UCSD-AML1 (cell line): ENCODE measurements around the gene TCL1A.
"Not testable (repeated sequence)": the region's sequence is repeated elsewhere in the genome, so short reads cannot be mapped to it uniquely, and the experiment has no call there.

Source experiments
- DNase-seq: peaks from one replicate; lab custom pipeline; 2025; ENCODE audit not compliant: unreplicated experiment; lab: John Stamatoyannopoulos, UW

Gene TCL1A

GRCh38 chr14:95679148-95679815 lies 34.6 kb downstream of the TCL1A start:
- no peak for DNase-seq

DNA sequence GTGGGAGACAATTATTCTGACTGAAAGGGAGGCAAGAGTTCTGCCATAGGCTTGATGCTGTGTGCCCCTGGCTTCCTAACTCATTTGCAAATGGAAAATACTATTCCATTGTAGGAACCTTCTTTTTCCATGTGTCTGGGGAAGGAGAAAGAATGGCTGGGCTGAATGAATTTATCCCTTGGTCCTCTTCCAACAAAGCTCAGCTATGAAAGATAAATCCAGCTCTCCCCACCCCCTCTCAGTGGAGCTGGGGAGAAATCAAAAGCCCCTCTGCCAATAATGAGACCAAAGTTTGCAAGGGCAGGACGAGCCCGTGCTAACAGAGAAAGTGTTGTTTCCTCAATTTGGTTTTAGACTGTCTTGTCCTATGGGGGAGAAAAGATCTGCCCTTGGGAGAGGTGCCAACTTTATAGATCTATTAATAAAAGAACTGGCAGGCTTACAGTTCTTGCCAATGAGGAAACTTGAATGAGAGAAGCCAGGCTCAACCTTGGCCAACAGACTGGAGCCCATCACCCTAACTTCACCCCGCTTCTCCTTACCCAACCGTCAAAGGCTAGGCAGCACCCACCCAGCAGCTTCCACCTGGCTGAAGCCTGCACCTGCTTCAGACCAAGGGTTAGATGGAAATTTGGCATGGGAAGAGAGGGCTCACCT lies 36.6 kb downstream of the TCL1A start:
- DNase-seq = no peak

DNA sequence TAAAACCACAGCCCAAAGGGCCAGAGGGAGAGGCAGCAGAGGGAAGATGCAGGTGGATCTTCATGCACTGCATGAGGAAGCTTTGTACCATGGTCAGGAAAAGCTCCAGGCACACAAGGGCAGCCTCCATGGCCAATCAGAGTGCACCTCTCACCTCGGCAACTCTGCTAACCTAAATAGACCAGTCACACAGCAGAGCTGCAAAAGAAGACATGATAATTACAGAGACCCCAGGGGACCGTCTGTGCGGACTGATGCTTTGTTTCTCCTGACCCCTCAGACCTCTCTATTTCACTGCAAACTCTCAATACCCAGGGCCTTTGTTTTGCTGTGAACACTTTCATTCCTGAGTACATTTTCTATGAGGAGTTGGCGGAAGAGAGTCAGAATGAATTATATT lies 38.4 kb downstream of the TCL1A start:
- no peak for DNase-seq

DNA sequence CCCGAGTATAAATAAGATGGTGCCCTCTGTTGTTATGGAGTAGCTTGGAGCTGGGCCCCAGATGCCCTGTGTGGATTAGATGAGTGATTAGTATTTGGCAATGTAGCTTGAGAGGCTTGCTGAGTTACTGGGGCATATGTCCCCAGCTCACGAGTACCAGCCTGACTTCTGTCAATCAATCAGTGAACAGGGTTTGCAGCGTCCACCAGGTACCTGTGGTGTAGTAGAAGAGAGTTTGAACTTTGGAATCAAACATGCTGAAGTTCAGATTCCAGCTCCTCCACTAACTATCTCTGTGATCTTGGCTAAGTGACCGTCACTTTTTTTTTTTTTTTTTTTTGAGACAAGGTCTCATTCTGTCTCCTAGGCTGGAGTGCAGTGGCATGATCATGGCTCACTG lies 39.3 kb downstream of the TCL1A start:
- no peak for DNase-seq

DNA sequence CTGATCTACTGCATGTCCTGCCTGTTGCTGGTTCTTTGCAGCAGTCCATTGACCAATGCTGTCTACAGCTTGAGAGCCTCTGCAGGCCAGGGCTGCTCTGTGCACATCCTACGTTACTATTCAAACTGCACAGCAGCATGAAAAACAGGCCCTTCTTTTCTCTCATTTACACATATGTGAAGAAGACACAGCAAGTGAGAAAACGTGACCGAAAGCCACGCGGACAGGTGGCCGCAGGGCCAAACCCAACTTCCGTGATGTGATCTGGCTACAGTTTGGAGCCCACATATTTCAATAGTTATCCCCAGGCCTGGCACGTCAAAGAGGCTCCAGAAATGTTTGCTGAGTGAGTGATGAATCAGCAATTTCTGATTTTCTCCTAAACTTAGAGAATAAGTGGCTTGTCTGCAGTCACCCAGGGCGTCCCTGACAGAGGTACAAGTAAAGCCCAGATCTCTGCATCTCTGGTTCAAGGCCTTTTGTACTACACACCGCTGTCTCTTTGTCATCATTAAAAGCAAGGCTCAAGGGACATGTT lies 45.6 kb downstream of the TCL1A start:
- DNase-seq = no peak

DNA sequence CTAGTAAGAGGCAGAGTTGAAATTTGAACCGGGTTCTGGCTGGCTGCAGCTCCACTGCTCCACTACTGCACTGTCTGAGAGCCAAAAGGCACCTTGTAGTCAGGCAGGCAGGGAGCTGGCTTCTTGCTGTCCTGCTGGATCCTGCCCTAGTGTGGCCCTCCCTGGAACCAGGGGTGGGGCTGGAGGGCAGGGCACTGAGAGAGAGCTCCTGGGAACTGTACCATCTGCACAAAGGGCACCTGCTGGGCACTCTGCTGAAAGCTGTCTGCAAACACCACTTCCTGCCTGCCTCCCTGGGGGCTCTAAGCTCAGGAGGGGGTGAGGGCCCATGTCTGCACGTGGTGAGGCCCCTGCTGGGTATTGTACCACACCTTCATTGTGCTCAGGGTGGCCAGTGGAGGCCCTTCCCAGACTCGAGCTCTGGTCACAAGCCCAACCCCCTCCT lies 46.7 kb downstream of the TCL1A start:
- DNase-seq = no peak

- no peak for DNase-seq
Measured at GRCh38 chr14:95666450-95666849, 47.5 kb downstream of the TCL1A start.

DNA sequence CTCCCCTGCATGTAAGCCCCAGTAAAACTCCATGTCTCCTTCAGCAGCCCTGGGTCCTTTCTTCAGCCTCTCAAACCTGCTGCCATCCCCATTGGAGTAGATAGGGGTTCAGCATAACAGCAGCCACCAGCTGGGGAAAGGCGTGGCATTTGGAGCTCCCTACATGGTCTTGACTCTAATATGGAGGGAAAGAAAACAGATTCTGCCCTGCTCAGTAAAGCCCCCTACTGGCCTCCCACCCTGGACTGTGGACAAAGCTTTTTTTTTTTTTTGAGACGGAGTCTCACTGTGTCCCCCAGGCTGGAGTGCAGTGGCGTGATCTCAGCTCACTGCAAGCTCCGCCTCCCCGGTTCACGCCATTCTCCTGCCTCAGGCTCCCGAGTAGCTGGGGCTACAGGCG lies 48.4 kb downstream of the TCL1A start:
- DNase-seq = not testable (repeated sequence)

- DNase-seq = no peak
Measured at GRCh38 chr14:95664546-95664945, 49.4 kb downstream of the TCL1A start.

DNA sequence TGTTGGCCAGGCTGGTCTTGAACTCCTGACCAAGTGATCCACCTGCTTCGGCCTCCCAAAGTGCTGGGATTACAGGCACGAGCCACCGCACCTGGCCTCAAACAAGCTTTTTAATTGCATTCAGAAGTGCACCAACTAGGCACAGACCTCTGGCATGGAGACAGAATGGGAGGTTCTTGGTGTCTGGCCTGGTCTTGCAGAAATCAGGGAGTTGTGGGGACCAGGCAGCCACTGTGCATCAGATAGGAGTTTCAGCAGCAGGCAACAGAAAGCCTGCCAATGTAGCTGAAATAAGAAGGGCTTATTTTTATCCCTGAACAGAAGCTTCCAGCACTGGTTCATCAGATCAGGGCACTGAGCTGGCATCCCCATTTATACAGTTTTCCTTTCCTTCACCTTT lies 49.9 kb downstream of the TCL1A start:
- DNase-seq = no peak

- DNase-seq = no peak
Measured at GRCh38 chr14:95663226-95663797, 50.6 kb downstream of the TCL1A start.

DNA sequence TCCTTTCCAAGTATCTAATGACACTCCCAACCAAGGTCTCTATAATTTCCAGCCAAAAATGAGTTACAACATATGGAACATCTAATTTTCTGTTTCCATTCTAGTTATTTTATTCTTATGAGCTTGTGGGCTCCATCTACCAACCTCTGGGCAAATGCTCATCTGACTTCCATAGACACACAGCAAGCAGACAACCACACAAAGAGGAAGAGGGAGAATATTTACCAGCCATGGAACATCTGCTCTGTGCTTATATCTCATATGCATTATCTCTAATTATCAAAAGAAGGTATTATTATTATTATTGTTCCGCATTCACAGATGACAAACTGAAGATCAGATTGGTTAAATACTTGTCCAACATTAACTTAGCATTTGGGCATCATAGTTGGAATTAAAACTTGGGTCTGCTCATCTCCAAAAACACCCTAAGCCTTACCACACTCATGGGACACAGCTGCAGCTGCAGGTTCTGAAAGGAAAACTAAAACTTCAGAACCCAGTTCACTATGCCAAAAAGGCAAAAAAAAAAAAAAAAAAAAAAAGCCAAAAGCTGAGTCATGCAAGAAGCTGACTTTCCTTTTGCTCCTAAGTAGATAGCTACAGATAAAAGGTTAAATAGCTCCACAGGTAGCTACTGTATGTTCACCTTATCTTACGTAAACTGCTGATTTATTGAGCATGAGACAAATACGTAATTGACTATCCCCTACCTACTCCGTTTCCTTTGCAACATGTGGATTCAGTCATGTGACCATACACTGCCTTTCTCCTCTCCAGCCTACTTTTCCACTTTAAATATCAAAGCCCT lies 51.3 kb downstream of the TCL1A start:
- DNase-seq = no peak

GRCh38 chr14:95660651-95661515 lies 53.0 kb downstream of the TCL1A start:
- no peak for DNase-seq

DNA sequence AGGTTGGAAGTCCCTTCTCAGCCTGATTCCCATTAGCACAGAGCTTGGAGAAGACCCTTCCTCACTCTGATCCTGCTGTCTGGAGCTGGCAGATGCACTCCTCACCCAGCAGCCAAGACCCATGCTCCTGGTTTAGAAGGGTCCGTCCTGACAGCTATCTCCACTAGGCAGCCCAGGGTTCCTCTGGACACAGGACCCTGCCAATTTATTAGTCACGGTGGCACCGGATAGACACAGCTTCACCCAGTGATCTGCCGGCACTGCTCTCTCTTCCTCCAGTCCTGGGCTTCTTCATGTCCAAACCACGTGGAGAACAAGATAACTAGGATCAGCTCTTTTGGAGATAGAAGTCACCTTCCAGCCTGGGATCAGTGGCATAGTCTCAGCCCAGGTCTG lies 53.9 kb downstream of the TCL1A start:
- DNase-seq = no peak
